Ammon's horn (tissue), 1 donor: ENCODE data around the gene FBXO31.

Experiments
- DNase-seq: peaks from one replicate; pipeline ENCODE4 v3.0.0-alpha.2; 2016; ENCODE audit warnings: low spot score

Gene FBXO31, protein sequence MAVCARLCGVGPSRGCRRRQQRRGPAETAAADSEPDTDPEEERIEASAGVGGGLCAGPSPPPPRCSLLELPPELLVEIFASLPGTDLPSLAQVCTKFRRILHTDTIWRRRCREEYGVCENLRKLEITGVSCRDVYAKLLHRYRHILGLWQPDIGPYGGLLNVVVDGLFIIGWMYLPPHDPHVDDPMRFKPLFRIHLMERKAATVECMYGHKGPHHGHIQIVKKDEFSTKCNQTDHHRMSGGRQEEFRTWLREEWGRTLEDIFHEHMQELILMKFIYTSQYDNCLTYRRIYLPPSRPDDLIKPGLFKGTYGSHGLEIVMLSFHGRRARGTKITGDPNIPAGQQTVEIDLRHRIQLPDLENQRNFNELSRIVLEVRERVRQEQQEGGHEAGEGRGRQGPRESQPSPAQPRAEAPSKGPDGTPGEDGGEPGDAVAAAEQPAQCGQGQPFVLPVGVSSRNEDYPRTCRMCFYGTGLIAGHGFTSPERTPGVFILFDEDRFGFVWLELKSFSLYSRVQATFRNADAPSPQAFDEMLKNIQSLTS

DNA sequence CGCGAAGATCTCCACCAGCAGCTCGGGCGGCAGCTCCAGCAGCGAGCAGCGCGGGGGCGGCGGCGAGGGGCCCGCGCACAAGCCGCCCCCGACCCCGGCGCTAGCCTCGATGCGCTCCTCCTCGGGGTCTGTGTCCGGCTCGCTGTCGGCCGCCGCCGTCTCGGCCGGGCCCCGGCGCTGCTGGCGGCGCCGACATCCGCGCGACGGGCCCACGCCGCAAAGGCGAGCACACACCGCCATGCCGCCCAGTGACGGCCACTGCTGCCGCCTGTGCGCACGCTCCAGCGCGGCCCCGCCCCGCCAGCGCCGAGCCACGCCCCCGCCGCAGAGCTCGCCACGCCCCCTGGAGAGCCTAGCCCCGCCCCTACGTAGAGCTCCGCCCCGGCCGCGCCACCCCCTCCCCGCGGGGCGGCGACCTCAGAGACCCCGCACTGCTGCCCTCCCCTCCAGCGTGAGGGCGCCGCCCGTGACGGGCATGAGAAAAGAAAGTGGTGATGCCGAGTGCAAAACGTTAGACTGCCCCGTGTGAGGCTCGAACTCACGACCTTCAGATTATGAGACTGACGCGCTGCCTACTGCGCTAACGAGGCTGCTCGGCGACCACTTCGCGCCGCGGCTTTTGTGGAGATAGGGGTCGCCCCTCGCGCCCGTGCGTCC lies at the start of gene FBXO31:
Gene FBXO31, minus strand, starts transcription at position 272 of the 657 bp plus-strand sequence. Its CDS starts 32 bp downstream, at position 240.
- DNase-seq: peak; percentile 95

GRCh38 chr16:87432330-87432915 lies 48.8 kb upstream of the FBXO31 start:
- no peak for DNase-seq

DNA sequence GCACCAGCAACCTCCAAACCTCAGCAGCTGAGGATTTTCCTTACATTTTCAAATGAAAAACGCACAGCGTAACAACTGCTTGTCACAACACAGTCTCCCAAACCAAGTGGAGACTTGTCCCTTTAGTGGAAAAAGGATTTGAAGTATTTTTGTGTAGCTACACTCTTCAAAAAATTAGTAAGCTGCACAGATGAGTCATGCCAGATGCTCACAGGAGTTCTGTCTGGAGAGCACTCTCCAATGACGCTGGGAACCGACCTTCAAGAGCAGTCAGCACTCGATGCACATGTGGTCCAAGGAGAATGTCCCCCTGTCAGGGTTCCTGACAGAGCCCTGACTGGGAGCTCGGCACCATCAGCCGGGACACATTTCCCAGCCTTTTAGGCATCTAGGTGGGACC lies 48.4 kb upstream of the FBXO31 start:
- DNase-seq: no peak

DNA sequence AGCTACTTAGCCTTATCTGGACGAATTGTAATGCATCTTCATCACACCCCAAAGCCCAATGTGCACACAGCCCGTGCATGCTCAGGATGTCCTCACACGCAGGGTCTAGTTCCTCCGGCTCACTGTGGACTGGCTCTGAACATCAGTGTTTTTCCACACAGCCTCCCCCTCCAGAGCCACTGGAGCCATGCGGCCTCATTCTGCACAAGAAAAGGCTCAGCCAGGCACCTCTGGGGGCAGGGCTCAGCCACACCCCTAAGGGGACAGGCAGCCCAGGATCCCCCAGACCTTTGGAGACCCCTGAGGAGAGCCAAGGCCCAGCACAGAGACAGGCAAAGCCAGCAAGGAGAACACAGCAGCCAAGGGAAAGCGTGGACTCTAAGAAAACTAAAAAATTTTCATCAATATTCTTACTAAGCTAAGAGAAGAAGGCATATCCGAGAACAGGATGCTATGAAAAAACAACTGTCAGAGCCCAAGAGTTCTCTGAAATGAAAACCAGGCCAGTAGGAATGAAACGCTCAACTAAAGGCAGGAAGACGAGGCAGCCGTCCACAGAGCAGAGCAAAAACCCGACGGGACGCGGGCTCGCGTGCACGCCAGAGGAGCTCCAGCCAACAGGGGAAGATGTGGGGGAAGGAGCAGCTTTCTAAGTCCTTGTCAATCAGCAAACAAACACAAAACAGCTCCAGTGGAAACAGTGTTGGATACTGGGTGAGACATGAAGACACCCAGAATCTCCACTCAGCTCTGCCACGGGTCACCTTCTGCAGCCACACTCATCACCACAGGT lies 43.0 kb upstream of the FBXO31 start:
- DNase-seq: no peak

- DNase-seq: no peak
Measured at GRCh38 chr16:87425941-87426340, 42.4 kb upstream of the FBXO31 start.

DNA sequence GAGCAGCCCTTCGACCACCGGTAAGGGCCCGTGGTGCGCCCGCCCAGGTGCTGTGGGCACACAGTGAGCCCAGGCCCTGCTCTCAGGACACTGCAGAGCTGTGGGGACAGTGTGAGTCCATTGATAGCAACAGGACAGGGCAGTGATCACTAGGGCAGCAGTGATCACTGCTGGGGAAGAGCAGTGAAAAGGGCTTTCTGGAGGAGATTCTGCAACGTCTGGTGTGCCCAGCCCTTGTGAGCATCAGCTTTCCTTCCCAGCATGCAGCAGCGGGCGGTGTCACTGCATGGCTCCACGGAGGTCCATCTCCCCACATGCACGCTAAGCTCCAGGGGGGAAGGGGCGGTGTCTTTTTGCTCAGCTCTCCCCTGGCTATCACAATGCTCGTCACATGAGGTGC lies 40.7 kb upstream of the FBXO31 start:
- DNase-seq: no peak

- no peak for DNase-seq
Measured at GRCh38 chr16:87423429-87423828, 39.9 kb upstream of the FBXO31 start.

DNA sequence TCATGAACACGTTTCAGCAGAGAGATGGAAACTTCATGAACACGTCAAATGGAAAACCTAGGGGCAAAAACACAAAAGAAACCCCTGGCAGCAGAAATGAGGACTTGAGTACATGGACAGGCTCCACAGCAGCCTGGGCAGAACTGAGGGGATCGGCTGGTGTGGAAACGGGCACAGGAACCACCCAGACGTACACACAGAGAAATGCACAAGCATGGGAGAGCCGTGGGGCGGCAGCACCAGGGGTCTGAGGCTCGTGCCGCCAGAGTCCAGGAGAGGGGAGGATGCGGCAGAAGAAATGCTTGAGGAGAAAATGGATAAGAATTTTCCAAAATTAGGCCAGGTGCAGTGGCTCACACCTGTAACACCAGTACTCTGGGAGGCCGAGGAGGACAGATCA lies 38.5 kb upstream of the FBXO31 start:
- DNase-seq: no peak

DNA sequence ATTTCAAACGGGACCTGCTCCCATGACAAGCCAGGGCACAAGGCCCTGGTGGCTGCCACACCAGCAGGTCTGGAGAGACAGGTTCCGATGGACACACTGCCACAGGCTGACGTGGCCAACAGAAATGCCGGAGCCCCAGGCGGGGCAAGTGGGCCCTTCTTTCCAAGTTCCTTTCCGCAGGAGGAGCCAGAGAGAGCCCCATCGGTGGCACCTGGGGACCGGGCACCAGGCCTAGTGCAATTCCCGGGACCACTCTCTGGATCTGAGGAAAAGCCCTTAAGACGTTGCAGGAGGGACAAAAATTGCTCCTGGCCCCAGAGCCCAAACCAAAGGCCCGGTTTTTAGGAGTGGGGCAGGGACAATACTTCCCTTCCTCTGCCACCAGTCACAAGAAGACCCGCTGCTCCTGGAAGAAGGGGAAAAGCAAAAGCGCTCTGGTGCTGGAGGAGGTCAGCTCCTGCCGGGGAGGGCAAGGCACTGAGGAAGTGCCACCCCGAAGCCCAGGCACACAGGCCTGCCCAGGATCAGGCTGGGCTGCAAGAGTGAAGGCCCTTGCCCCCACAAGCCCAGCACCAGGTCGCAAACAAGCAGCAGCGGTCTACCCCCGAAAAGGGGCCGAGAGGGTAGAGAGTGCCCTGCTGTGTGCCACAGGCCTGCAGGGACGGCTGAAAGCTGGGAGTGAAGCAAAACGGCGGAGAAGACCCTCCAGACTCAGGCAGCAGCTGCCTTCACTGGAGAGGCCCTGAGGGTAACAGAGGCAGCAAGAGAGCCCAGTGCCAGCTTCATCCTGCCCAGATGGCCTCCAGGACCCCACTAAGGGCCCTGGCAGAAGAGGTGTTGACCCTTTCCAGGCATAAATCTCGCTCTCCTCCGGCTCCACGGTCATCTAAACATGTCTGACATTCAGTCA lies 37.7 kb upstream of the FBXO31 start:
- DNase-seq: no peak

DNA sequence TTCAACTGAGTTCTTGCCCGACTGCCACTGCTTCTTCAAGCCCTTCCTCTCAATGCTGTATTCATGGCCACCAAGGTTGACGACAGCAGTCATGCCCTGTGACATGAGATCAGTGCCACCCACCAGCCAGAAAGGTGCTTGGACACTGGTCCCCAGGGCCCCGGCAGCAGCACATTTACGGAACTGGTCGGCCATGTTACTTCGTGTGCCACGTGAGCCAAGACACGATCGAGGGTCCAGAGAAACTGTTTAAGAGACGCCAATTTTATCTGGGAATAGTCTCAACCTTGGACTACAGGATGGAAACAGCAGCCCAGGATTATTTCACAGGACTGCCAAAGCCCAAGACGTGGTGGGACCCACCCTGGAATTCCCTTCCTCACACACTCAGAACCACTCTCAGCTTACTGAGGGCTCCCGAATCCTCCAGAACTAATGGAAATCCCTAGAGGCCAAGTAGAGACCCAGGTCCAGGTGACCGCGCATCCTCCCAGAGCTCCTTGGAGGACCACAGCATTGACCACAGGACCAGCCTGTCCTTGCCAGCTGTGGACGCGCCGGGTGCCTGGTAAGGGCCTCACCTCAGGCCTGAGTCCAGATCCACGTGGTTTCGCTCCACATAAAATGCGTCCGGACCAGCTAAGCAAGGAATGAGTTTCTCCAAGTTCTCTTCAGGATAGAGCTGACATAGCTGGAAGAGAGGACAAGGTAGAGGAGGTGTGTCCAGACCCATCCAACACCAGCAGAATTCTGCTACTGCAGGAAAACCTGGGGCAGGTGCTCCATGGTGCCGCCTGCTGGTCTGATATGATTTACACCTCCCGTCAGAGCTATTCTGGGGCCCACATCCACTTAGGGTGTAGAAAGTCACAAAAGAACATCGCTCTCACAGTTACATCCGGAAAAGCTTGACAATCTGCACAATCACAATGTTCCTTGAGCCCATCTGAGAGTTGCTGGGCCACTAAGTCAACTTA lies 36.7 kb upstream of the FBXO31 start:
- no peak for DNase-seq

GRCh38 chr16:87418644-87419043 lies 35.1 kb upstream of the FBXO31 start:
- DNase-seq: no peak

DNA sequence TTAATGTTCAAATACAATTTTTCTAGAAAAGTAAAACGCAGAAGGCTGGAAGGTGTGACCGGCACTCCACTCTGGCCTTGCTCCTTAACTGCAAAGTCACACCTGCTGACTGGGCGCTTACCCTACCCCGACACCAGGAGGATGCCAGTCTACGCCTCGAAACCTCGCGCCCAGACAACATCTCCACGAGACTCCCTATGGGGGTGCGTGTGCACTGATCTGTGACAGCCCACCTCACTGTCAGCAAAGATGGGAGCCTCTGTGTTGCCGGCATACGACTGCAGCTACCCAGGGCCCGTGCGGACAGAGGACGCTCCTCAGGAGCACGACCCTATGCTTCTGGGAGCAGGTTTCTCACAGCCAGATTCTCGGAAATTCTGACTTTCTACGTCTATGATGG lies 34.6 kb upstream of the FBXO31 start:
- DNase-seq: no peak

- DNase-seq: no peak
Measured at GRCh38 chr16:87417528-87417910, 33.9 kb upstream of the FBXO31 start.

DNA sequence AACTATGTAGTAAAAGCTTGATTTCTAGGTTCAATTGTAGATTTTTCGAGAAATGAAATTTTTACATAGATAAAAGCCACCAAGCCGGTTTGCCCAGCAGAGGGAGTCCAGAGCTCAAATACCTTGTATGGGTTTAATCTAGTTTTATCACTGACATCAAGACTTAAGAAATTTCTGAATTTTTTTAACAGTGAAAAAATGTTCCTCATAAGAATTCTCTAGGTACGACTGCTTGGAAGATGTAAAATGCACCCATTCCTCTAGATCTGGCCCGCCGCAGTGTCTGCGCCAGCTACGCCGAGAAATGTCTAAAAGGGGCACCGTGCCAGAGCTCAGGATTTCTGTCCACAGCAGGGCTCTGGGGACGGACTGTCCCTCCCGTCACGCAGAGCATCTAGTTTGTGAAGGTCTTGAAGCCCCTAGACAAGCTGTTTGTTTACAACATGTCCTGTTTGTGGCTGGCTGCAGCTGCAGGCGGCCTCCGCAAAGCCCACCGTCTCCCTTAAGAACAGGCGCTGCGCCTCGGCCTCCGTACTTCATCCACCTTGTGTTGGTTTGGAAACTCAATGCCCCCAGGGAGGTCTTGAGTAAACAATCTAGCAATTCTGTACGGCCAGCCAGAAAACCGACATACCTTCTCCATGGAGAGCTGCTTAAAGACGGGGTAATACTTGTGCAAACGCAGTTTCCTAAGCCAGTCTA lies 33.4 kb upstream of the FBXO31 start:
- DNase-seq: no peak

DNA sequence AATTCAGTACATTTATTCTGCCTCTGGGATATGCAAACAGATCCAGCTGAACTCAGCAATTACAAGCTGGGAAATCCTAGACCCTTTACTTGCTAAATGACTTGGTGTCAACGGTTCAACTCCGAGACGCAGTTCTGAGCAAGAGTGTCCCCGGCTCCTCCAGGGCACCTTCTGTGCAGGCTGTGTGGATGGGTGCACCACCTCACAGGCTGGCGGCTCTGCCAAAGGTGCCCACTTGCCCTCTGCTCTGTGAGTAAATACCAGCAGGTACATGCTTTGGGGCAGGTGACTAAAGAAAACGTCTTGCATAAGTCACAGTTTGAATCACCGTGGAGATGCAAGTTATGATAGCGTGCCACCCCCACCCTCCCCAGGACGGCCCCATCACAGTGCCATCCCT lies 31.9 kb upstream of the FBXO31 start:
- no peak for DNase-seq

DNA sequence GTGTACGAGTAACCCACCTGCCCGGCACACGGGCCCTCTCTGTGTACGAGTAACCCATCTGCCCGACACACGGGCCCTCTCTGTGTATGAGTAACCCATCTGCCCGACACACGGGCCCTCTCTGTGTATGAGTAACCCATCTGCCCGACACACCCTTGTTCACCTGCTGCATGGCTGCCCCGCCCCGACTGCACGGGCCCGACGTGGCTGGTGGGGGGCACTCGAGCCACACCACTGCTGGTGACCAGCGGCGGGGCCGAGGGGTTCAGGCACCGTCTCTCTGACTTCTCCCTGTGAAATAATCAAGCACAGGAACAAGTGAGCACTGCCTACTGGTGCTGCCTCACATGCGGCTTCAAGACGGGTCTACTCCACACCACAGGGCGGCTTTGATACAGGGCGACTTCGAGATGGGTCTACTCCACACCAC lies 30.7 kb upstream of the FBXO31 start:
- no peak for DNase-seq

DNA sequence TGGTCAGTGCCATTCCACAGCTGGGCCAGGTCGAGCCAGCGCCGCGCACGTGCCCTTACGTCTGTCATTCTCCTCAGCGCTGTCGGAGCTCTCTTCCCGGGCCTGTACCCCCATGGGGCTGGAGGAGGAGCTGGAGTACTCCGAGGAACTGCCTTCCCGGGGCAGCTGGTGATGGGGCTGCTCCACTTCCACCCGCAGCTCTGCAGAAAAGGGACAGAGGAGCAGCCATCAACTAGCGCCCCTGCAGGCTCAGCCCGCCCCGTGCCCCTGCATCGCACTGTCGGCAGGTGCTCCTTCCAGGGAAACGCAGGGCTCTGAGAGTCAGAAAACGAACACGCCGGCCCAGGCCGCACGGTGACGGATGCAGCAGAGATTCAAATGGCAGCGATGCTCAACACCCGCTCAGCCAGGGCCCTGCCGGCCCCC lies 29.4 kb upstream of the FBXO31 start:
- DNase-seq: no peak

GRCh38 chr16:87412371-87412995 lies 28.9 kb upstream of the FBXO31 start:
- peak; percentile 49 for DNase-seq
